Subcutaneous abdominal adipose tissue (tissue), 5 donors: ENCODE data around the gene SDCCAG8.

Source experiments
- H3K27ac ChIP-seq: one replicate; pipeline ENCODE4 v1.7.0; 2013; ENCODE audit warnings: low read depth, mild to moderate bottlenecking, inconsistent platforms, low read length, moderate library complexity
- H3K27me3 ChIP-seq, 5 donors: one replicate each; pipeline ENCODE4 v1.7.0; 2013; ENCODE audit warnings: low read length in 5 of 5, inconsistent platforms in 1 of 5; ENCODE audit not compliant: control insufficient read depth in 5 of 5, insufficient read depth in 4 of 5
- H3K36me3 ChIP-seq, 5 donors: one replicate each; pipeline ENCODE4 v1.7.0; 2013; ENCODE audit warnings: low read length in 5 of 5; ENCODE audit not compliant: control insufficient read depth in 5 of 5, insufficient read depth in 5 of 5
- H3K4me1 ChIP-seq, 5 donors: one replicate each; pipeline ENCODE4 v1.7.0; 2013; ENCODE audit warnings: low read length in 5 of 5, mild to moderate bottlenecking in 3 of 5, moderate library complexity in 1 of 5; ENCODE audit not compliant: control insufficient read depth in 5 of 5, insufficient read depth in 5 of 5
- H3K4me3 ChIP-seq, 5 donors: one replicate each; pipeline ENCODE4 v1.7.0; 2013; ENCODE audit warnings: low read length in 5 of 5, low read depth in 1 of 5
- H3K9ac ChIP-seq, 5 donors: one replicate each; pipeline ENCODE4 v1.7.0; 2013; ENCODE audit warnings: low read length in 5 of 5, mild to moderate bottlenecking in 4 of 5, moderate library complexity in 3 of 5
- H3K9me3 ChIP-seq, 5 donors: one replicate each; pipeline ENCODE4 v1.7.0; 2013; ENCODE audit warnings: low read length in 5 of 5; ENCODE audit not compliant: control insufficient read depth in 5 of 5
- donor health status: healthy.
- donor health status: healthy.
- donor health status: healthy.
- donor health status: healthy.
- donor health status: healthy.

The SDCCAG8 gene

GRCh38 chr1:243482141-243483022, 226.5 kb downstream of the SDCCAG8 start:
- peaks cover 3 to 15% (median 12%) of the 10 kb centered on the region in 5 donors for H3K4me1 ChIP-seq
- H3K27me3 ChIP-seq = peaks cover 0 to 2% (median 0%) of the 10 kb centered on the region in 5 donors
- H3K27ac ChIP-seq = no peak overlapping the region
- no peaks in the 10 kb centered on the region for H3K9me3 ChIP-seq
- H3K36me3 ChIP-seq = peaks cover 0 to 6% (median 0%) of the 10 kb centered on the region in 5 donors
- peak overlapping the region in 1 of 5 donors; percentile 47 for H3K9ac ChIP-seq
- H3K4me3 ChIP-seq = peak overlapping the region in 2 of 5 donors; percentile 27 to 52

GRCh38 chr1:243483071-243483771, 227.4 kb downstream of the SDCCAG8 start:
- Histone ChIP-seq H3K27ac (no peak overlapping the region), H3K4me3 (peak overlapping the region in 2 of 5 donors; percentile 27 to 52), H3K9me3 (no peaks in the 10 kb centered on the region), H3K9ac (peak overlapping the region in 1 of 5 donors; percentile 47), H3K4me1 (peaks cover 3 to 15% (median 12%) of the 10 kb centered on the region in 5 donors), H3K36me3 (peaks cover 0 to 6% (median 0%) of the 10 kb centered on the region in 5 donors), H3K27me3 (peaks cover 0 to 2% (median 0%) of the 10 kb centered on the region in 5 donors)

- peaks cover 0 to 2% (median 0%) of the 10 kb centered on the region in 5 donors for H3K27me3 ChIP-seq
- peaks cover 0 to 11% (median 7%) of the 10 kb centered on the region in 5 donors for H3K36me3 ChIP-seq
- no peak overlapping the region for H3K4me3 ChIP-seq
- H3K4me1 ChIP-seq = peaks cover 3 to 15% (median 12%) of the 10 kb centered on the region in 5 donors
- no peaks in the 10 kb centered on the region for H3K9me3 ChIP-seq
- H3K9ac ChIP-seq = no peak overlapping the region
- H3K27ac ChIP-seq = no peak overlapping the region
These were observed 228.1 kb downstream of the SDCCAG8 start for GRCh38 chr1:243483952-243484351.

- Histone ChIP-seq H3K36me3 (peaks cover 0 to 31% (median 18%) of the 10 kb centered on the region in 5 donors), H3K27me3 (no peaks in the 10 kb centered on the region), H3K4me3 (no peak overlapping the region), H3K27ac (no peak overlapping the region), H3K4me1 (peaks cover 3 to 13% (median 10%) of the 10 kb centered on the region in 5 donors), H3K9me3 (no peaks in the 10 kb centered on the region), H3K9ac (no peak overlapping the region)
These were observed 231.3 kb downstream of the SDCCAG8 start for GRCh38 chr1:243487036-243487648.

- Histone ChIP-seq H3K36me3 (peaks cover 0 to 31% (median 18%) of the 10 kb centered on the region in 5 donors), H3K27ac (no peak overlapping the region), H3K9me3 (no peaks in the 10 kb centered on the region), H3K27me3 (no peaks in the 10 kb centered on the region), H3K4me1 (peaks cover 0 to 7% (median 6%) of the 10 kb centered on the region in 5 donors), H3K9ac (no peak overlapping the region), H3K4me3 (no peak overlapping the region)
These were observed 231.9 kb downstream of the SDCCAG8 start for GRCh38 chr1:243487649-243488227.

GRCh38 chr1:243488459-243489157, 232.8 kb downstream of the SDCCAG8 start:
- no peak overlapping the region for H3K9ac ChIP-seq
- H3K27ac ChIP-seq = no peak overlapping the region

GRCh38 chr1:243489158-243489527, 233.3 kb downstream of the SDCCAG8 start:
- H3K36me3 ChIP-seq = peaks cover 0 to 27% (median 20%) of the 10 kb centered on the region in 5 donors
- no peak overlapping the region for H3K9ac ChIP-seq
- H3K4me3 ChIP-seq = no peak overlapping the region
- H3K9me3 ChIP-seq = no peaks in the 10 kb centered on the region
- no peaks in the 10 kb centered on the region for H3K27me3 ChIP-seq
- H3K27ac ChIP-seq = no peak overlapping the region
- no peaks in the 10 kb centered on the region for H3K4me1 ChIP-seq

More at GRCh38 chr1:243488459-243489157, 232.8 kb downstream of the SDCCAG8 start:
- no peaks in the 10 kb centered on the region for H3K4me1 ChIP-seq
- H3K27me3 ChIP-seq = no peaks in the 10 kb centered on the region
- H3K4me3 ChIP-seq = no peak overlapping the region
- H3K36me3 ChIP-seq = peaks cover 0 to 31% (median 19%) of the 10 kb centered on the region in 5 donors
- no peaks in the 10 kb centered on the region for H3K9me3 ChIP-seq

GRCh38 chr1:243489681-243490546, 234.1 kb downstream of the SDCCAG8 start:
- peaks cover 0 to 25% (median 20%) of the 10 kb centered on the region in 5 donors for H3K36me3 ChIP-seq
- no peak overlapping the region for H3K4me3 ChIP-seq
- H3K27ac ChIP-seq = no peak overlapping the region
- no peaks in the 10 kb centered on the region for H3K4me1 ChIP-seq
- no peaks in the 10 kb centered on the region for H3K9me3 ChIP-seq
- H3K9ac ChIP-seq = no peak overlapping the region
- no peaks in the 10 kb centered on the region for H3K27me3 ChIP-seq
